ENCODE measurements around the gene PCBD1.

Gene PCBD1

GRCh38 chr10:70917226-70917625 lies 28.9 kb upstream of the PCBD1 start:
- no peak for DNase-seq

GRCh38 chr10:70916241-70916640 lies 27.9 kb upstream of the PCBD1 start:
- no peak for DNase-seq

- DNase-seq: no peak
Observed at GRCh38 chr10:70915806-70916205, 27.4 kb upstream of the PCBD1 start.

DNA sequence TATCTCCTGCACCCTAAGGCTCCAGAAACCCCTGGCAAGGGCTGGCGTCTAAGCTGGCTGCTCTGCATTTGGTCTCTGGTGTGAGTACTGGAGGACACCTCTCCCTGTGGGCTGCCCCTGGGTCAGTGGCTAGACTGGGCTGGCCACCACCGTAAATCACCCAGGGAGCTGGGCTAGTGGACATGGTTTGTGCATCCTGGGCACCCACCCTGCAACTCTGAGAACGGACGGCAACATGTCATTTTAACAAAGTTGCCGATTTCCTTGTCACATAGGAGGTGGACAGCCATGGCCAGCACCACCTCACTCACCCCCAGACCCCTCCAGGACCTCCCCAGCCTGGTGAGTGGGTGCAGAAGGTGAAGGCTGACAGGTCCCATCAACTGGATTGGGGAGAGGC lies 26.8 kb upstream of the PCBD1 start:
- no peak for DNase-seq

GRCh38 chr10:70914316-70914864 lies 26.0 kb upstream of the PCBD1 start:
- DNase-seq: no peak

- no peak for DNase-seq
Observed at GRCh38 chr10:70913893-70914240, 25.5 kb upstream of the PCBD1 start.

- DNase-seq: no peak
Observed at GRCh38 chr10:70913191-70913892, 25.0 kb upstream of the PCBD1 start.

DNA sequence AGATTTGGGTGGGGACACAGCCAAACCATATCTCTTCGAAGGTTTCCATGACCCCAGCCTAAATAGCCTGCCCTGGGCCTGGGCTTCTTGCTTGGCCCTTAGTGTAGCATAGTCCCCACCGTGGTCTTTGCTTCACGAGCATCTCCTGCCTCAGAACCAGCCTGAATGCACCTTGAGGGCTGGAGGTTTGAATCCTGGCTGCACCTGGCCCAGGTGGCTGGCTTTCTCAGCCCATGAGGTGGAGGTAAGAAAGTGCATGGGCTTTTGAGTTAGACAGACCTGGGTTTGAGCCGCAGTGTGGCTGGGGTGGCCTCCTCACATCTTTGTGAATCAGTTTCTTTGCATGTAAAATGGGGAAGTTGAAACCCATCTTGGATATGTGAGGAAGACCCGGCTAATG lies 24.2 kb upstream of the PCBD1 start:
- DNase-seq: no peak

DNA sequence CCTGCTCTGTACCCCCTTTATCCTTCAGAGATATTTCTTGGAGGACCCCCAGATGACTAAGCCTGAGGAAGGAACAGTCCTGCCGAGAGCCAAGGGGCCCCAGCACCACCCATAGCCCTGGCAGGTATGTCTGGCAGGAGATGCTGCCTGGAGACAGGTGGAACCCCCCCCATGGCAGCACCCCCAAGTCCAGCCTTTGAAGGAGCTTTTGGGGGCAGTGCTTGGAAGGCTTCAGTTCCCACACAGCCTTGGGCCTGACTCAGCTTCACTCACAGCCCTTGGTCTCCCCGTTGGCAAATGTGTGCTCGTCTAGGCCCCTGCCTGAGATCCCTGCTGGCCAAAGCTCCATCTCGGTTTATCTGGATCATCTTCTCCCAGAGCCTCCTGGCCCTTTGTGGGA lies 23.0 kb upstream of the PCBD1 start:
- no peak for DNase-seq

DNA sequence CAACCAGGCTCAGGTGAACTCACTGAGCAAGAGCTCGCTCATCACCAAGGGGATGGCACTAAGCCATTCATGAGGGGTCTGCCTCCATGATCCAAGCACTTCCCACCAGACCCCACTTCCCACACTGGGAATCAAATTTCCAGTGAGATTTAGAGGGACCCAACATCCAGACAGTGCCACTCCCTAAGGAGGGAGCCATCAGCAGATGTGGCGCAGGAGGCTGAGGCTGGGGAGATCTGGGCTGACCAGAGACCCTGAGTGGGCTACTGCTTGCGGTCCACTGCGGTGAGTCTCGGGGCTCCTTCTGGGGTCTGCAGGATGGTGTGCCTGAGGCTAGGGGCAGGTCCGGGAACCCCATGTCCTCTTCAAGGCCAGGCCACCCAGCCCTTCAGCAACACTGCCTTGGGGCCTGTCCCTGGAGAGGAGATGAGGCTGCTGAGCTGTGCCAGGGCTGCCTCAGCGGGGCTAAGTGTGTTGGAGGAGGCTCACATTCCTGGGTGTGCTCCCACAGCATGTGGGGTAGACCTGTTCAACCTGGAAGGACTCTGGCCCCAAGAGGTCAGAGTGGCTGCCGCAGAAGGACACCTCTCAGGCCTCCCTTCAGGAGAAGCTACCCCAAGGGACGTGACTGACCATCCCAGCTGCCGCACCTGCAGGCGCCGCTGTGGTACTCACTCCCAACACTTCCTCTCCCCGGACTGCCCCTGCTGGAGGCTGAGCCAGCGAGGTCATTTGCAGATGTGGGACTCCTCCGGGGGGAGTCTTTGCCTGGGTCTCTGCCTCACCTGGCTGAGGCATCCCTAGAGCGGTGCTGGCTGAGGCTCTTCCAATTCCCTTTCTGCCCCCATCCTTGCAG lies 22.3 kb upstream of the PCBD1 start:
- no peak for DNase-seq

DNA sequence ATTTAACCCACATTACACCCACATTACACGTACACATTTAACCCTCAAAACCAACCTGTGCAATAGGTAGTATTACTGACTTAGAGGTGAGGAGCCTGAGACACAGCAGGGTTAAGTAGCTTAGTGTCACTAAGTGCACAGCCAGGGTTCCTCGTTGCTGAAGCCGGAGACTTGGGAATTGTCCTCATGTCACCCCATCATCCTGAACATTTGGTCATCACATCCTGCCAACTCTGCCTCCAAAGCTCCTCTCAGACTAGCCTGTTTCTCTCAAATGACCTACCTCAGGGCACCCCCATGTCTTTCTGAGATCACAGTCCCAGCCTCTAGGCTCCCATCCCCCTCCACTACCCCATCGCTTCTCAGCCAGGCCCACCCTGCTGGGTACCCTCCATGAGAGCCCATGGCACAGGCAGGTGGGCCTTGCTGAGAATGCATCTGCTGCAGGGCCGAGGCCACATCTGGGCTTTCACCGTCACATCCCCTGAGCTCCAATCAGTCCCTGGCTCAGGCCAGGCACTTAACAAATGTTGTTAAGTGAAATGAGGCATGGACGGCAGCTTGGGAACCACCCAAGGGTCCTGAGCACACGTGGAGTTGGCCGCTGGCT lies 21.1 kb upstream of the PCBD1 start:
- DNase-seq: no peak

DNA sequence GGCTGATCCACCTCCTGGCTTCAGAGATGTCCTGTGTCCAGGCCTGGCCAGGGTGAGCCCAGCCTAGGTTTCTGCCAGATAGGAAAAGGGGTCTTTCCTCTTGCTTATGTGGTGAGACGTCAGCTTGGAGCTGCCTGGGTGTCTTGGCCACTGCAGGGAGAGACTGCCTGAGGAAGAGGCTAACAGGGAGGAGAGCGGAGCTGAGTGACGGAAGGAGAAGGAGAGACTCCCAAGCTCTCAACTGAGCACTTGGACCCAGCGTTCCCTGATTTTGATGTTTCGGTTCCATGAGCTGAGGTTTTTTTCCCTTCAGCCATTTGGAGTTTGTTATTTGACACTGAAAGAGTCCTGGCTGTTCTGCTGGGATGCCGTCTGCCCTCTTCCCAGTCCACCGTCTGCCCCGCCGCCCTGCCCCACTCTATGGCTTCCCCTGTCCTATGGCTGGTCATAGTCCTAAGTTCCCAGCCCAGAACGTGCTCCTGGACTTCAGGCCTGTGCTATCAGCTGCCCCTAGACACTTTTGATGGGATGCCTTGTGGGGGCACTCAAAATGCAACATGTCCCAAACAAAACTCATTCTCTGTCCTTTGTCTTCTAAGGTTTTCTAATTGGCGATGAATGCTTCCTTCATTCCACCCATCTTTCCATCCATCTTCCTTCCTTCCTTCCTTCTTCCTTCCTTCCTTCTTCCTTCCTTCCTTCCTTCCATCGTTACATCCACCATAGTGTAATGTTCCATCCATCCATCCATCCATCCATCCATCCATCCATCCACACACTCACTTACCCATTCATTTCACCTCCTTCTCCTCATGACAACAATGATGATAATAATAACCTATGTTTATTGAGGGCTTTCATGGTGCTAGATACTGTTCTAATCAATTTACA lies 20.3 kb upstream of the PCBD1 start:
- no peak for DNase-seq

DNA sequence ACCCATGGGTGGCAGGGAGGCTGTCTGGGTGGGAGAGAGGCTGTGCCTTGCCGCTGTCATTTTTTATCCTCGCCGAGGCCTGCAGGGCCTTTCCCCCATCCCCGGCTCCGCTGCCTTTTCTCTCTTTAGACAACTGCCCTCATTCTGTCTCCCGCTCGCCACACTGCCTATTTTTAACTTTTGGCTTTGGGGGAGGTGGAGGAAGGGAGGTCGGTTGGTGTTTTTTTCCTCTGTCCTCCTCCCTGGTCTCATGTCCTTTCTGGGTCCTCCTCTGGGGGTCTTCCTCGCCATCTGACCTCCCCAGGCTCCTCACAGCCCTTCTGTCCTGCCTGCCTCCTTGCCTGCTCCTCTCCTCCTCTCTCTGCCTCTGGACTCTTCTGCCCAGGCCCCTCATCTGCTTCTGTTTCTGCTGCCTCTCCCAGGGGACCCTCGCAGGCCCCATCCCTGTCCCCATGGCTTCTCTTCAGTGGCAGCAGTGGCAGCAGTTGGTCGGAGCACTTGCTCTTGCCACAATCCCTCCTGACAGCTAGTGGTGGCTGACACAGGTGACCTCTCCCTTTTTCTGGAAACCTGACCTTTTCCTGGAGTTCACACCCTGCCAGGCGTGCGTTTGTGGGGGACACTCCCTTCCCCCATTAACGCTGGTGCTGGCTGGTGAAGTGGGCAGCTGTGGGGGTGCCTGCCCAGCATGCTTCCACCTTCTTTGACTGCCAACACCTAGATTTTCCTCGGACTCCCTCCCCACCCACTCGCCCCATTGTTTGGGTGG lies 19.5 kb upstream of the PCBD1 start:
- no peak for DNase-seq

DNA sequence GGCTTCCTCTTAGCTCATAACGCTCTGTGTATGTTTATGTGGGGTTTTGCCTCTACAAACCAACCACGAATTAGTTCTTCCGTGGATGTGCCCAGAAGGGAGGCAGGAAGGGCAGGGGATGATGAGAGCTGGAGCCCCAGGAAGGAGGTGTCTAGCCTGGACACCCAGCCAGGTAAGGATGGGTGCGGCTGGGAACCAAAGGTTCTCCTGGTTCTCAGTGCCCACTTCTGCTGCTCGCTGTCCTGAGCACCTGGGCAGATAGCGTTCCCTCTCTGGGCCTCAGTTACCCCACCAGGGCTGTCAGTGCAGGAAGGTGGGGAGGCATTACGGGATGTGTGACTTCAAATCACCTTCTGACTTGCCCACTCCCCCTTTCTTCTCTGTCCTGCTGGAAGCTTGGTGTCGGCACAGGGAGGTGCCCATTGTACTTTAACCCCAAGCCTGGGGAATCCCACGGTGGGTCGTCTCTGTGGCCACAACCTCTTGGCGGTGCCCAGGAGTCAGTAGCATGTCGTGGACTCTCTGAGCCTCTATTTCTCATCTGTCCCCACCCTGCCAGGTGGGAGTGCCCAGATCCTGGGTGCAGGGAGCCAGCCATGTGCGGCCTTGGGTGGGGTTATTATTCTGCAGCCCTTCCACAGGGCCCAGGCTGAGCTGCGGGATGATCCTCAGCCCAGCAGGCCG lies 18.7 kb upstream of the PCBD1 start:
- DNase-seq: no peak

DNA sequence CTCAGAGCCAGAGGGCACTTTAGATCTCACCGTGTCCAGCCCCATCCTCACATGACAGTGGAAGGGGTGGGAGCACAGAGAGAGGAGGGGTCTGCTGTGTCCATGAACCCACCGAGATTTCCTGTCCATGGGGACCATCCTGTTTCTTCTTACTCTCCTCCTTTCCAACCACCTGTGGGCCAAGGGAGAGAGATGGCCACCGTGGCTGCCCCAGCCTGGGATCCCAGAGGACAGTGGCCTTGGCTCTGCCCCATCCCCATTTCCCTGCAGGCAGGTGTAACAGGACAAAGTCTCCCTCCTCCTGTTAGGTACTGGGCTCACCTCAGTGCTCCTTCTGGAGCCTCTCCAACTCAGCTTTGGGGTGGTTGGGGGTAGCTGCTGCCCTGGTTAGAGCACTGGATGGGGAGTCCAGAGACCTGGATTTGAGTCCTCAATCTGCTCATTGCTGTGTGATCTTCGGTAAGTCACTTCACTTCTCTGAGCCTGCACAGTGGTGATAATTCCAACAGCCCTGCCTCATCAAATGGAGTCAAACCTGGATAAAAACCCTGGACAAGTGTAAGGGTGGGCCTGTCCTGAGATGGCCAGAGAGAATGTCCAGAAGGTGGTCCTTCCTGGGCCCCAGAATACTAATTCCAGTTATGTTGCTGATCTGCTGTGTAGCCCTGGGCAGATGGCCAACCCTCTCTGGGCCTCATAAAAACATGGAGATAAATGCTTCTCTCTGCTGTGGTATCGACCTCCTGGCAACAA lies 17.8 kb upstream of the PCBD1 start:
- DNase-seq: no peak

DNA sequence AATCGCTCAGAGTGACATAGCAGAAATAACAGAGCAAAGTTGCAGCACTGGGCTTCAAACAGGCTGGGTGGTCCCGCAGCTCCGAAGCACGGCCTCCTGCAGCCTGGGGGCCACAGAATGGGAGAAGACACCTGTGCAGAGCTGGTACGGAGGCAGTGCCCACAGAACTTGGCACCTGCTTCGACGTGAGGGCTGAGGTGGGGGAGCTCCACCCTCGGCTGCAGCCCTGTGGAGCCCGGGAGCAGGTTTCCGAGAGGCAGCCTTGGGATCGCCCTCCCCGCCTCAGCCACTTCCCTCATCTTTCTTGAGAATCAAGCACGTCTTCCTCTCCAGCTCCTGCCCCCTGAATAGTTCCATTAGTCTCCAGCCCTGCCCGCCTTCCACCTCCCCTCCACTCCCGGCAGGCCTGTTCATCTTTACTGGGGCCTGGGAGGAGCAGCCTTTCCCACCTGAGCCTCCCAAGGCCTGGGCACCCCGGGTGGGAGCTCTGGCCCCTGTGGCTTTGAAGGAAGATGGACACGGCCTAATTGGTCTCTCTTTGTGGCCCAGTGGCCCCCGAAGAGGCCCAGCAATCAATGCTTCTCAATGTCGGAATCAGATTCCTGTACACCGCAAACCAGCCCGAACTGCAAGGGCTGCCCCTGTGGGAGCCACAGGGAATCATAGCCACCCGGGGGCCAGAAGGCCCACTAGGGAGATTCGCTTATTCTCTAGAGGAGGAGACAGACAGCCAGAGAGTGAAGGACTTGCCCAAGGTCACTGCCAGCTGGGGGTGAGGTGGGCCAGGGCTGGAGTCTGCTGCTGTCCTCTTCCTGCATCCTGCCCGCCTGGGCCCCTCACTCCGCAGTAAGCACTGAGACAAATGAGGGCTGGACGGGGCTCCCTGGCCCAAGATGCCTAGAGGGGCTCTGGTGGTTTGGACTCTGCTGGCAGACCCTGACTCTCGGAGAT lies 17.0 kb upstream of the PCBD1 start:
- no peak for DNase-seq

DNA sequence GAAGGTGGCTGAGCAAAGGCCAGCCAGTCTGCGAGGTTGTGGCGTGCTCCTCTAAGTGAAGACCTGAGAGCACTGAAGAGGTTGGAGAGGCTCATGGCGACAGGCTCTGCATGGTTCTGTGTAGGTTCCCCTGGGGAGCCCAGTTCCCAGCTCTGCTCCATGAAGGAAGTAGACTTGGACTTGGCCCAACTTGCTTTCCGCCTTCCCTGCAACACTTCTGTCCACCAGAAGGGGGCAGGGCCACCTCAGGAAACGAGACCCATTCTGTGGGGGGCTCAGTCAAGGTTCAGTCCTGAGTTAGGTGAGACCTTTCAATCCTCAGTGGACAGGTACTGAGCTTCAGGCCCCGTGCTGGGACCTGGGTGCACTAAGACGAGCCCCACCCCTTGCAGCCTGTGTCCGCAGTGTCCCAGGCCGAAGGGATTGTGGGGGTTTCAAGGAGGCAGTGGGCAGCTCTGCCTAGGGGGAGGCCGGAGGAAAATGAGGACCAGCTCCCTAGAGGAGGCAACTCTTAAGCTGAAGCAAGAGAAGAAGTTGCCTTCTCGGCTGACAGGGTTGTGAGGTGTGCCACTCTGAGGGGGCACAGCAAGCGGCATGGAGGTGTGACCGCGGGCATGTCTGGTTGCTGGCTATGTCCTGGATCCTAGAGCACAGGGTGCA lies 15.0 kb upstream of the PCBD1 start:
- no peak for DNase-seq

GRCh38 chr10:70902661-70903261 lies 14.4 kb upstream of the PCBD1 start:
- DNase-seq: no peak

All from NCI-H1436 treated with DMSO at 0.1 percent for 48 hours (cell line).